HCT116 (cell line): ENCODE results near the gene THADA. TPM values are rescaled to one million over a fixed set of nuclear protein-coding genes. Genes with fewer than 3 reads are reported as not detected.

Experiments used
- ATAC-seq: fragments of 200-7000 bp; cut with Tn5 transposase; 2 replicates; pipeline ENCODE4 v1.9.1; 2020; ENCODE audit warnings: mild to moderate bottlenecking, moderate library complexity
- BruUV-seq: library from RNA; stranded (reverse); fragments of 400-500 nt; replicated peaks from 2 replicates; lab custom pipeline; 2021; lab: Mats Ljungman, UMichigan
- CTCF ChIA-PET: fragments of 300-600 bp; sonication (Branson Sonifier 250); formaldehyde crosslinking; loops from one replicate; lab custom pipeline; 2021; ENCODE audit warnings: antibody characterized with exemption; lab: Charles Lee
- POLR2A ChIA-PET: fragments of 300-600, 350-600 bp; sonication (Branson Sonifier 250); formaldehyde crosslinking; loops from one replicate; lab custom pipeline; 2021; ENCODE audit warnings: antibody characterized with exemption; lab: Charles Lee
- RAD21 ChIA-PET, 2 experiments: fragments of 300-600 bp; sonication (Branson Sonifier 250); formaldehyde crosslinking; loops; one replicate each; lab custom pipeline; 2023; ENCODE audit warnings: low total read pairs in 2 of 2; ENCODE audit not compliant: uncharacterized antibody in 2 of 2, unreplicated experiment in 2 of 2, low non-redundant PET in 1 of 2; lab: Charles Lee
- DNase-seq: peaks from one replicate; pipeline ENCODE4 v3.0.0-alpha.2; 2010; ENCODE audit warnings: low read depth, low spot score
- H2AFZ ChIP-seq: fragments of 200-600 bp; shearing (Covaris generic), sonication (generic); 2 replicates; pipeline ENCODE4 v1.6.1; 2017; ENCODE audit warnings: low read depth, mixed run types, mixed read lengths, antibody characterized with exemption, low read length; ENCODE audit not compliant: poor library complexity, severe bottlenecking
- H3K27ac ChIP-seq: 2 replicates; pipeline ENCODE4 v1.5.1; 2012; ENCODE audit warnings: low read depth, low read length
- H3K27me3 ChIP-seq: fragments of 200-600 bp; sonication (generic); 2 replicates; pipeline ENCODE4 v1.6.1; 2016; ENCODE audit warnings: mixed run types, low read length, mixed read lengths; ENCODE audit not compliant: insufficient read depth
- H3K36me3 ChIP-seq, 2 experiments: fragments of 200-500 bp in 1 of 2; fragments of 200-600 bp in 1 of 2; sonication (Bioruptor generic) in 1 of 2; sonication (generic) in 1 of 2; 2 replicates each; pipeline versions ENCODE4 v1.5.1 to v1.6.1; 2014 to 2016; ENCODE audit warnings: low read length in 2 of 2, inconsistent platforms in 1 of 2, mixed read lengths in 1 of 2, mixed run types in 1 of 2; ENCODE audit not compliant: insufficient read depth in 2 of 2, control insufficient read depth in 1 of 2
- H3K4me1 ChIP-seq, 2 experiments: fragments of 200-600 bp in 1 of 2; sonication (generic) in 1 of 2; 2 replicates each; pipeline versions ENCODE4 v1.5.1 to v1.6.1; 2012 to 2017; ENCODE audit warnings: low read length in 2 of 2, inconsistent platforms in 1 of 2, mild to moderate bottlenecking in 1 of 2, mixed read lengths in 1 of 2, mixed run types in 1 of 2, moderate library complexity in 1 of 2; ENCODE audit not compliant: insufficient read depth in 2 of 2, control insufficient read depth in 1 of 2
- H3K4me2 ChIP-seq: fragments of 200-600 bp; sonication (generic); 2 replicates; pipeline ENCODE4 v1.6.1; 2017; ENCODE audit warnings: mixed run types, low read length, mixed read lengths
- H3K4me3 ChIP-seq, 2 experiments: fragments of 200-600 bp in 1 of 2; sonication (generic) in 1 of 2; replicated peaks in 1 of 2; 2 replicates each; pipeline ENCODE4 v1.5.1; 2011 to 2016; ENCODE audit warnings: low read length in 2 of 2, control low read depth in 1 of 2, low read depth in 1 of 2, mild to moderate bottlenecking in 1 of 2, mixed read lengths in 1 of 2, mixed run types in 1 of 2
- H3K79me2 ChIP-seq: fragments of 200-600 bp; sonication (generic); 2 replicates; pipeline ENCODE4 v1.6.1; 2017; ENCODE audit warnings: mild to moderate bottlenecking, mixed run types, low read length, moderate library complexity, mixed read lengths; ENCODE audit not compliant: insufficient read depth
- H3K9ac ChIP-seq: fragments of 200-600 bp; sonication (generic); 2 replicates; pipeline ENCODE4 v1.6.1; 2016; ENCODE audit warnings: low read length, mixed read lengths
- H3K9me2 ChIP-seq: fragments of 200-600 bp; sonication (generic), shearing (Covaris generic); 2 replicates; pipeline ENCODE4 v1.6.1; 2017; ENCODE audit warnings: mixed run types, mild to moderate bottlenecking, moderate library complexity; ENCODE audit not compliant: insufficient read depth
- H3K9me3 ChIP-seq, 2 experiments: fragments of 200-500 bp in 1 of 2; fragments of 200-600 bp in 1 of 2; sonication (Bioruptor generic) in 1 of 2; sonication (generic) in 1 of 2; 2 replicates each; pipeline ENCODE4 v1.6.1; 2014 to 2017; ENCODE audit warnings: low read length in 2 of 2, mixed read lengths in 2 of 2, inconsistent platforms in 1 of 2, low read depth in 1 of 2, mild to moderate bottlenecking in 1 of 2, mixed run types in 1 of 2, moderate library complexity in 1 of 2; ENCODE audit not compliant: control insufficient read depth in 1 of 2, insufficient read depth in 1 of 2
- H4K20me1 ChIP-seq: fragments of 200-600 bp; sonication (generic), shearing (Covaris generic); 2 replicates; pipeline ENCODE4 v1.6.1; 2017; ENCODE audit warnings: mixed run types, mild to moderate bottlenecking, moderate library complexity; ENCODE audit not compliant: insufficient read depth
- CBX3 ChIP-seq: IDR thresholded peaks from 2 replicates; pipeline ENCODE4 v1.6.1; 2012; ENCODE audit warnings: low read depth
- CTCF ChIP-seq, 3 experiments: fragments of 200-600 bp in 1 of 3; sonication (generic) in 1 of 3; IDR thresholded peaks in 2 of 3; conservative IDR thresholded peaks in 1 of 3; 2 replicates each; pipeline ENCODE4 v1.5.1; 2012 to 2017; ENCODE audit warnings: low read depth in 2 of 3, low read length in 2 of 3, antibody characterized with exemption in 1 of 3, borderline replicate concordance in 1 of 3, control low read depth in 1 of 3, mild to moderate bottlenecking in 1 of 3, mixed read lengths in 1 of 3, mixed run types in 1 of 3, moderate library complexity in 1 of 3; ENCODE audit not compliant: insufficient read depth in 1 of 3
- EGR1 ChIP-seq: IDR thresholded peaks from 2 replicates; pipeline ENCODE4 v1.6.1; 2012; ENCODE audit warnings: low read depth
- EZH2 ChIP-seq: fragments of 200-600 bp; sonication (generic); IDR thresholded peaks from 2 replicates; pipeline ENCODE4 v1.6.1; 2017; ENCODE audit warnings: antibody characterized with exemption, mixed run types
- RAD21 ChIP-seq: IDR thresholded peaks from 2 replicates; pipeline ENCODE4 v1.6.1; 2012; ENCODE audit warnings: low read depth, mild to moderate bottlenecking
- SP1 ChIP-seq: IDR thresholded peaks from 2 replicates; pipeline ENCODE4 v1.6.1; 2012; ENCODE audit warnings: low read depth
- SRF ChIP-seq: IDR thresholded peaks from 2 replicates; pipeline ENCODE4 v1.6.1; 2012; ENCODE audit warnings: low read depth
- ZBTB33 ChIP-seq: IDR thresholded peaks from 2 replicates; pipeline ENCODE4 v1.6.1; 2011; ENCODE audit warnings: mild to moderate bottlenecking, low read length, moderate library complexity; ENCODE audit not compliant: insufficient replicate concordance; ENCODE audit errors: extremely low read depth
- intact Hi-C: fragments of 100-400 bp; cut with micrococcal nuclease; formaldehyde crosslinking; loops from 2 replicates; pipeline ENCODE4 v1.10.0; 2022
- total RNA-seq: library from RNA; stranded (reverse); gene quantifications from one replicate; pipeline ENCODE4 v1.2.1, GENCODE V29; 2021; ENCODE audit not compliant: unreplicated experiment

The THADA gene
- total RNA-seq, 1 experiment from 2014 or later: 30.7 TPM

GRCh38 chr2:43438858-43439655 lies 156.8 kb downstream of the THADA start (continued):
- TF ChIP-seq CTCF (IDR thresholded peaks at IDR 0.05 in 2 of 3, conservative IDR thresholded peaks at IDR 0.05 in 1 of 3; ENCODE audit: borderline replicate concordance in 1 of 3, insufficient read depth in 1 of 3, low read depth in 2 of 3, low read length in 2 of 3): no peak
- no peak for TF ChIP-seq SRF
- no peak for TF ChIP-seq EGR1
- TF ChIP-seq ZBTB33: no peak
- TF ChIP-seq CBX3: no peak
- no peak for TF ChIP-seq EZH2

DNA sequence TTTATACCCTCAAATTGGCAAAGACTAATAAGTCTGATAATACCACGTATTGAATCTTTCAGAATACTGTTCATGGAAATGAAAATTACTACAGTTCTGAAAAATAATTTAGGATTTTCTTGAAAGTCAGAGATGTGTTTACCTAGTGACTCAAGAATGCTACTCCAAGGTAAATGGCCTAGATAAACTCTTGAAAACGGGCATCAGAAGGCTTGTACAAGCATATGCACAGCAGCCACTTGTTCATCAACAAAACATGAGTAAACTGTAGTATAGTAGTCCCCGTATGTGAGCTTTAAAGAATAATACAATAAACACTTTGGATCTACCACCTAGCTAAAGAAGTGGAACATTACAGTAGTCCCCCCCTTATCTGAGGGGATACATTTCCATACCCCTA lies 157.5 kb downstream of the THADA start:
- TF ChIP-seq SP1 (no peak), RAD21 (no peak)
- Histone ChIP-seq H3K27me3 (no peaks in the 10 kb centered on the region), H3K9me2 (no peaks in the 10 kb centered on the region), H3K9ac (no peak overlapping the region), H3K9me3 (no peaks in the 10 kb centered on the region), H3K4me2 (no peak overlapping the region), H3K79me2 (no peaks in the 10 kb centered on the region), H3K36me3 (0 out of 4 replicates have a peak, but pooled peaks cover 0 to 3% of the 10 kb centered on the region in 2 experiments), H3K4me3 (no peak overlapping the region), H2AFZ (no peak overlapping the region), H3K4me1 (peaks cover 9 to 16% of the 10 kb centered on the region in 2 experiments; a peak in 3 of 4 replicates), H4K20me1 (no peaks in the 10 kb centered on the region), H3K27ac (no peak overlapping the region)
- ATAC-seq: no peak
- ChIA-PET CTCF (no interaction called here), RAD21 (no interaction called here), POLR2A (interaction anchor here (1.1 kb wide), 1 partner anchor 12 kb away, joined by 3 read pairs; no protein-coding TSS in a partner anchor)
- no TSS peak for BruUV-seq
- DNase-seq: no peak
- intact Hi-C loops: no loop called here
